Peyer's patch (tissue), 4 donors: ENCODE data around the gene LYST.

Experiments used
- CTCF ChIP-seq, 6 experiments: fragments of 450-650 bp in 4 of 6; fragments of 200-600 bp in 2 of 6; sonication (generic) in 1 of 6; IDR thresholded peaks; one replicate each; pipeline ENCODE4 v1.5.1; 2017 to 2019; ENCODE audit warnings: antibody characterized with exemption in 6 of 6, mild to moderate bottlenecking in 3 of 6, moderate library complexity in 1 of 6
- POLR2A ChIP-seq, 2 donors: fragments of 450-650 bp; IDR thresholded peaks; one replicate each; pipeline ENCODE4 v1.5.1; 2017; ENCODE audit warnings: antibody characterized with exemption in 2 of 2, mild to moderate bottlenecking in 2 of 2, moderate library complexity in 2 of 2

DNA sequence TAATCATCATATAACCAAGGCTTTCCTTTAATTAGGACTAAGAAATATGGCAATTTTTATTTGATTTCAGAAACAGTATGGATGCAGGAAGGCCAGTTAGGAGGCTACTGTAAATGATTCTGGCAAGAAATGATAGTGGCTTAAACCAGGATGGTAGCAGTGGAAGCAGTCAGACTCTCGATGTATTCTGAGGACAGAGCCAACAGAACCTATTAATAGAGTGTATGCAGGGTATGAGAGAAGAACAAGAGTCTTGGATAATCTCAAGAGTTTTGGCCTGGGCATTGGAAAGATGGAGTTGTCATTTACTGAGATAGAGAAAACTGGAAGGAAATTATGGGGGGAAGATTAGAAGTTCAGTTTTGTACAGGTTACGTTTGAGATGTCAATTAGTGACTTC lies 143.8 kb downstream of the LYST start:
- TF ChIP-seq CTCF (IDR thresholded peaks at IDR 0.05) (no peak), POLR2A (IDR thresholded peaks at IDR 0.05) (no peak)
